ENCODE results near the gene PARP2. TPM values are rescaled to one million over a fixed set of nuclear protein-coding genes. Genes with fewer than 3 reads are reported as not detected.

The PARP2 gene
- total and polyA plus RNA-seq, 9 of the 15 experiments (the other 6 are each of a cell fraction or from before 2014, with no cell fraction given), result 19.7 to 50.5 (median 29.9) TPM

- TF ChIP-seq HNRNPK (IDR thresholded peaks at IDR 0.05; ENCODE audit: low read depth, low read length, poor library complexity, severe bottlenecking) (no peak), VEZF1 (CRISPR knock-in tag; IDR thresholded peaks at IDR 0.05) (peak; percentile 71), POLR3A (IDR thresholded peaks at IDR 0.05; ENCODE audit: borderline replicate concordance, extremely low read depth, insufficient read depth, insufficient read length) (peak; percentile 79), HMBOX1 (IDR thresholded peaks at IDR 0.05) (0 out of 2 replicates have a peak, but pooled peaks have one; percentile 15), ATF3 (IDR thresholded peaks at IDR 0.05) (peak; percentile 100), ATF3 (CRISPR knock-in tag; conservative IDR thresholded peaks at IDR 0.05) (peak; percentile 81), POLR2B (IDR thresholded peaks at IDR 0.05; ENCODE audit: low read depth, partially characterized antibody) (peak; percentile 44), TEAD4 (IDR thresholded peaks at IDR 0.05; ENCODE audit: low read length) (peak; percentile 90), TEAD4 (CRISPR knock-in tag; IDR thresholded peaks at IDR 0.05; ENCODE audit: borderline replicate concordance) (no peak), RNF219 (CRISPR knock-in tag; IDR thresholded peaks at IDR 0.05) (no peak), YY1 (IDR thresholded peaks at IDR 0.05; ENCODE audit: borderline replicate concordance in 1 of 3, control insufficient read depth in 1 of 3, extremely low read depth in 1 of 3, insufficient read depth in 3 of 3, insufficient read length in 1 of 3, insufficient replicate concordance in 2 of 3, low read depth in 1 of 3, low read length in 2 of 3) (peak; percentile 64 to 89 (median 84)), HDGF (IDR thresholded peaks at IDR 0.05) (no peak), NRF1 (conservative IDR thresholded peaks at IDR 0.05 in 1 of 2, IDR thresholded peaks at IDR 0.05 in 1 of 2) (peak; percentile 94 to 96), ZKSCAN3 (CRISPR knock-in tag; IDR thresholded peaks at IDR 0.05) (no peak), TAF9B (IDR thresholded peaks at IDR 0.05; ENCODE audit: partially characterized antibody) (peak; percentile 46), NFIC (IDR thresholded peaks at IDR 0.05) (peak; percentile 34; the same call in 1 of the 2 replicates), PBX2 (CRISPR knock-in tag; IDR thresholded peaks at IDR 0.05; ENCODE audit: low read depth) (peak; percentile 57), PBX2 (tag; conservative IDR thresholded peaks at IDR 0.05; ENCODE audit: low read depth) (peak; percentile 83)
These were observed at the start of gene PARP2 (continued) for GRCh38 chr14:20343092-20343861.

Data from K562 (cell line).